ENCODE measurements around the gene OTOF. TPM values are rescaled to one million over a fixed set of nuclear protein-coding genes. Genes with fewer than 3 reads are reported as not detected.

OTOF gene
- total and polyA plus RNA-seq, 8 donors: 0.07 to 0.26 (median 0.12) TPM; not detected in 1

DNA sequence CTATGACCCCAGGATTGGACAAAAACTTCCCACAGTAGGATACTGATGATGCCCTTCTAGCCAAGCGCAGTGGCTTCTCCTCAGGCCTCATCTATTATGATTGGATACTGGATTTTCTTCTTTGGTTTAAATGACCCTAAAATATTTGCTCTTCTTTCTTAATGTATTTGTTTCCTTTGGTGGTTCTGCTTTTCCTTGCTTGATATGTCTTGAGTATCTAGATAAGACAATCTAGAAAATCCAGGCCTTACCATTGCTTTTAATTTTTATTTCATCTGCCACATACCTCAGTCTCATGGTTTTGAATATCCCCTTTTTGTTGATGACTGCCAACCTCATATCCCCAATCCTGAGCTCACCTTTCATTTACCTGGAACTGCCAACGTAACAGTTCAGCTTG is 35.6 kb downstream of the OTOF start:
- H3K27me3 ChIP-seq: no peaks in the 10 kb centered on the region
- no peaks in the 10 kb centered on the region for H3K4me1 ChIP-seq
- DNase-seq: no peak
- ATAC-seq: no peak
- no peaks in the 10 kb centered on the region for H3K9me3 ChIP-seq
- WGBS, 2 donors: 93 to 100% methylated on average over 2 of the region's 2 CpGs
- H3K4me3 ChIP-seq: no peak overlapping the region
- FAIRE-seq: no peak
- no peaks in the 10 kb centered on the region for H3K36me3 ChIP-seq
- H3K27ac ChIP-seq: no peak overlapping the region
- intact Hi-C loops (cut with DNase I): no loop called here
- TF ChIP-seq, protein P1, sequence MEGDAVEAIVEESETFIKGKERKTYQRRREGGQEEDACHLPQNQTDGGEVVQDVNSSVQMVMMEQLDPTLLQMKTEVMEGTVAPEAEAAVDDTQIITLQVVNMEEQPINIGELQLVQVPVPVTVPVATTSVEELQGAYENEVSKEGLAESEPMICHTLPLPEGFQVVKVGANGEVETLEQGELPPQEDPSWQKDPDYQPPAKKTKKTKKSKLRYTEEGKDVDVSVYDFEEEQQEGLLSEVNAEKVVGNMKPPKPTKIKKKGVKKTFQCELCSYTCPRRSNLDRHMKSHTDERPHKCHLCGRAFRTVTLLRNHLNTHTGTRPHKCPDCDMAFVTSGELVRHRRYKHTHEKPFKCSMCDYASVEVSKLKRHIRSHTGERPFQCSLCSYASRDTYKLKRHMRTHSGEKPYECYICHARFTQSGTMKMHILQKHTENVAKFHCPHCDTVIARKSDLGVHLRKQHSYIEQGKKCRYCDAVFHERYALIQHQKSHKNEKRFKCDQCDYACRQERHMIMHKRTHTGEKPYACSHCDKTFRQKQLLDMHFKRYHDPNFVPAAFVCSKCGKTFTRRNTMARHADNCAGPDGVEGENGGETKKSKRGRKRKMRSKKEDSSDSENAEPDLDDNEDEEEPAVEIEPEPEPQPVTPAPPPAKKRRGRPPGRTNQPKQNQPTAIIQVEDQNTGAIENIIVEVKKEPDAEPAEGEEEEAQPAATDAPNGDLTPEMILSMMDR (IDR thresholded peaks at IDR 0.05): no peak

DNA sequence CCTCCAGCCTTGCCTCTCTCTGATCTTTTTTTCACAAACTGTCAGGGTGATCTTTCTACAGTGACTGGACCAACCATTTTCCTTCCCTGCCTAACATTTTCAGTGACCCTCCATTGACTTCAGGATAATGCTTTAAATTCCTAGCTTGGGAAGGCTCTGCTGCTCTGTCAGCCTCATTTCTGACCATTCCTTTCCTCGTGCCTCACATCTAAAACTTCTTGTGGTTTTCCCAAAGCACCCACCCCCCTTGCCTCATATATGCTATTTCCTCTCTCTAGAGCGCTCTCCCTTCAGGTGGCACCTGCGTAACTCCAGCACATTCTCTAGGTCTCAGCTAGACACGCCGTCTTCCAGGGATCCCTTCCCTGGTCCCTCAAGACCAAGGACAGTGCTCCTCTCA is 39.0 kb downstream of the OTOF start:
- Histone ChIP-seq H3K4me3 (no peak overlapping the region), H3K4me1 (no peaks in the 10 kb centered on the region), H3K27me3 (no peaks in the 10 kb centered on the region), H3K36me3 (no peaks in the 10 kb centered on the region), H3K9me3 (no peaks in the 10 kb centered on the region), H3K27ac (no peak overlapping the region)
- ATAC-seq: no peak
- FAIRE-seq: no peak
- intact Hi-C loops (cut with DNase I): no loop called here
- DNase-seq: no peak
- TF ChIP-seq, protein P1 (IDR thresholded peaks at IDR 0.05): no peak
- 41 to 57% methylated on average over 5 of the region's 5 CpGs for WGBS, 2 donors

DNA sequence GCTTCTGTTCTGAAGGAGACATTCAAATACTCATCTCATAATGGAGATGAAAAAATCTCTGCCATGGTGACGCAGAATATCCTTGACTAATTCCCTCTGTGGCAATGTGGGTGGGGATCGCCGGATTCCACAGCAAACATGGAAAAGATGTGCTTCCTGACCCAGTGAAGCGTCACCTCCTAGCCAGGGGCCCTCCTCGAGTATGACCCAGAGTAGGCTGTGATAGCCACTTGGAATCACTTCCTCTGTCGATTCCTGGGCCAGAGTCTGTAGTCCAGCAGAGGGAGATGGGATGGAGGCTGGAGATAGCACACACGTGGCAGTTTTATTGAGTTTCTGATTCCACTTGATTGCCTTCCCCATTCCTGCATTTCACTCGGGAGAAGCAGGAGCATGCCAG is 39.4 kb downstream of the OTOF start:
- WGBS, 2 donors: 56 to 58% methylated on average over 8 of the region's 8 CpGs
- TF ChIP-seq, protein P1 (IDR thresholded peaks at IDR 0.05): no peak
- H3K9me3 ChIP-seq: no peaks in the 10 kb centered on the region
- FAIRE-seq (no peak), DNase-seq (no peak), ATAC-seq (no peak)
- H3K4me1 ChIP-seq: no peaks in the 10 kb centered on the region
- H3K36me3 ChIP-seq: no peaks in the 10 kb centered on the region
- no peak overlapping the region for H3K4me3 ChIP-seq
- no peak overlapping the region for H3K27ac ChIP-seq
- intact Hi-C loops (cut with DNase I): no loop called here
- no peaks in the 10 kb centered on the region for H3K27me3 ChIP-seq

DNA sequence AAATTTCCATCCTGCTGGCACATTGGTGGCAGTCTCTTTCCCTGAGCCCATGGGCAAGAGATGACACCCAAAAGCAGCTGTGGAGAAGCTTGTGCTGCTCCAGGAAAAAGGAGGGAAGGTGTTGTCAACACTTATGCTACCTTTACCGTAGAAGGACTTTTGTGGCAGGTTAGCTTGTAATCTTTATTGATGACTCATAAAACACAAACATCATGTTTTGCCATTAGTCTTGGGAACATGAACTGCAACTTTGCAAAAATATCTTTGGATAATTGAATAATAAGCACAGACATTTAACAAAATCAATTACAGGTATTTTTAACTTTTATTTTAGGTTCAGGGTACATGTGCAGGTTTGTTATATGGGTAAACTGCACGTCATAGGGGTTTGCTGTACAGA is 42.8 kb downstream of the OTOF start:
- H3K4me1 ChIP-seq: no peaks in the 10 kb centered on the region
- DNase-seq (no peak), ATAC-seq (no peak), FAIRE-seq (no peak)
- H3K9me3 ChIP-seq: no peaks in the 10 kb centered on the region
- no peaks in the 10 kb centered on the region for H3K27me3 ChIP-seq
- no peak overlapping the region for H3K27ac ChIP-seq
- H3K36me3 ChIP-seq: no peaks in the 10 kb centered on the region
- 67 to 68% methylated on average over 2 of the region's 2 CpGs for WGBS, 2 donors
- no peak overlapping the region for H3K4me3 ChIP-seq
- TF ChIP-seq, protein P1 (IDR thresholded peaks at IDR 0.05): no peak
- intact Hi-C loops (cut with DNase I): no loop called here

DNA sequence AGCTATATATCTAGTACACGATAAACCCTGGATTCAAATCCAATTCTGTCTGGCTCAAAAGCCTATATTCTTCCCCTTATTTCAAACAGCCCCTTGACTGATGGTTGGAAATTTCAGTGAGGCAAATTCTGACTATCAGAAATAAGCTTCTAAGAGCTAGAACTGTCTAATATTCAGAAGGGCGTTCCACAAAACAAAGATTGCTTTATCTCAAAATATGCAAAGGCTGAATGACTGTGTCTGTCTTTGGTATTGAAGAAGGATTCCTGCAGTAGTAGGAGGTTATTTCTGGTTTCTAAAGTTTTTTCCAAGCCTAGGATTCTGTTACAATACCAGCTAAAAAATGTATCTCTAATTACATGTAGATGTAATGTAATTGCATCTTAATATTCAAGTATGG is 45.1 kb downstream of the OTOF start:
- Histone ChIP-seq H3K4me1 (no peaks in the 10 kb centered on the region), H3K27me3 (no peaks in the 10 kb centered on the region), H3K27ac (no peak overlapping the region), H3K9me3 (no peaks in the 10 kb centered on the region), H3K36me3 (no peaks in the 10 kb centered on the region), H3K4me3 (no peak overlapping the region)
- TF ChIP-seq, protein P1 (IDR thresholded peaks at IDR 0.05): no peak
- intact Hi-C loops (cut with DNase I): no loop called here
- FAIRE-seq: no peak
- 36 to 38% methylated on average over 2 of the region's 2 CpGs for WGBS, 2 donors
- DNase-seq: no peak
- no peak for ATAC-seq

Measured in pancreas (tissue), 10 donors.